Esophagus squamous epithelium (tissue), 5 donors: Measurements from ENCODE around the gene EIF2D. TPM values are rescaled to one million over a fixed set of nuclear protein-coding genes. Genes with fewer than 3 reads are reported as not detected.

ENCODE experiments used
- DNase-seq: peaks from one replicate; lab custom pipeline; 2025; lab: John Stamatoyannopoulos, UW
- H3K27ac ChIP-seq, 4 donors: fragments of 200-600 bp; sonication (generic); one replicate each; pipeline ENCODE4 v1.5.1; 2016 to 2019; ENCODE audit warnings: mild to moderate bottlenecking in 1 of 4
- H3K27me3 ChIP-seq, 4 donors: fragments of 200-600 bp; sonication (generic); 1 replicate in 3 of 4; 2 replicates in 1 of 4; pipeline versions ENCODE4 v1.5.1 to v1.6.0; 2017 to 2021; ENCODE audit warnings: antibody characterized with exemption in 1 of 4
- H3K36me3 ChIP-seq, 3 donors: fragments of 200-600 bp; sonication (generic); one replicate each; pipeline ENCODE4 v1.5.1; 2016 to 2019
- H3K4me1 ChIP-seq, 3 donors: fragments of 200-600 bp; sonication (generic); one replicate each; pipeline ENCODE4 v1.5.1; 2017 to 2019
- H3K4me3 ChIP-seq, 4 donors: fragments of 200-600 bp; sonication (generic); 1 replicate in 3 of 4; 2 replicates in 1 of 4; pipeline ENCODE4 v1.5.1; 2016 to 2019; ENCODE audit warnings: mild to moderate bottlenecking in 2 of 4, moderate library complexity in 1 of 4
- H3K9me3 ChIP-seq, 3 donors: fragments of 200-600 bp; sonication (generic); one replicate each; pipeline ENCODE4 v1.5.1; 2016 to 2019
- POLR2A ChIP-seq, 4 donors: fragments of 450-650 bp; IDR thresholded peaks; one replicate each; pipeline ENCODE4 v1.6.1; 2017; ENCODE audit warnings: antibody characterized with exemption in 4 of 4, mild to moderate bottlenecking in 4 of 4, moderate library complexity in 3 of 4
- WGBS, 2 donors: methylation state at CpG; one replicate each; pipeline ENCODE4 v1.1.5; 2018; 5-methylcytosine and 5-hydroxymethylcytosine counted together
- intact Hi-C: fragments of 100-400 bp; cut with DNase I; formaldehyde crosslinking; loops from one replicate; pipeline ENCODE4 v1.15.0; 2022
- total RNA-seq, 4 donors: library from RNA; depleted of rRNA; stranded (reverse); fragments of >200 nt; gene quantifications; one replicate each; pipeline ENCODE4 v1.1.0, GENCODE V29; 2016
- TF ChIP-seq, protein P1 (sequence below), 6 experiments: fragments of 450-650 bp in 4 of 6; fragments of 200-600 bp in 2 of 6; sonication (generic) in 2 of 6; IDR thresholded peaks; one replicate each; pipeline ENCODE4 v1.5.1; 2016 to 2019; ENCODE audit warnings: antibody characterized with exemption in 6 of 6, mild to moderate bottlenecking in 4 of 6, moderate library complexity in 4 of 6
- donor health status: DM: yes; HTN: yes; CAD: no.

The EIF2D gene
- total RNA-seq, 4 donors from 2014 or later, result 26.8 to 54.4 (median 42.2) TPM

- H3K27me3 ChIP-seq, result no peaks in the 10 kb centered on the region
- no peak overlapping the region for H3K27ac ChIP-seq
- no peak overlapping the region for H3K4me3 ChIP-seq
- WGBS, 2 donors, result 76 to 100% methylated on average over 3 of the region's 10 CpGs
- peaks cover 0 to 24% (median 0%) of the 10 kb centered on the region in 3 donors for H3K4me1 ChIP-seq
- DNase-seq, result no peak
- no peak for TF ChIP-seq POLR2A (IDR thresholded peaks at IDR 0.05)
- TF ChIP-seq, protein P1, sequence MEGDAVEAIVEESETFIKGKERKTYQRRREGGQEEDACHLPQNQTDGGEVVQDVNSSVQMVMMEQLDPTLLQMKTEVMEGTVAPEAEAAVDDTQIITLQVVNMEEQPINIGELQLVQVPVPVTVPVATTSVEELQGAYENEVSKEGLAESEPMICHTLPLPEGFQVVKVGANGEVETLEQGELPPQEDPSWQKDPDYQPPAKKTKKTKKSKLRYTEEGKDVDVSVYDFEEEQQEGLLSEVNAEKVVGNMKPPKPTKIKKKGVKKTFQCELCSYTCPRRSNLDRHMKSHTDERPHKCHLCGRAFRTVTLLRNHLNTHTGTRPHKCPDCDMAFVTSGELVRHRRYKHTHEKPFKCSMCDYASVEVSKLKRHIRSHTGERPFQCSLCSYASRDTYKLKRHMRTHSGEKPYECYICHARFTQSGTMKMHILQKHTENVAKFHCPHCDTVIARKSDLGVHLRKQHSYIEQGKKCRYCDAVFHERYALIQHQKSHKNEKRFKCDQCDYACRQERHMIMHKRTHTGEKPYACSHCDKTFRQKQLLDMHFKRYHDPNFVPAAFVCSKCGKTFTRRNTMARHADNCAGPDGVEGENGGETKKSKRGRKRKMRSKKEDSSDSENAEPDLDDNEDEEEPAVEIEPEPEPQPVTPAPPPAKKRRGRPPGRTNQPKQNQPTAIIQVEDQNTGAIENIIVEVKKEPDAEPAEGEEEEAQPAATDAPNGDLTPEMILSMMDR (IDR thresholded peaks at IDR 0.05), result no peak
- H3K36me3 ChIP-seq, result peaks cover 0 to 52% (median 3%) of the 10 kb centered on the region in 3 donors
- H3K9me3 ChIP-seq, result no peaks in the 10 kb centered on the region
- intact Hi-C loops, result no loop called here
Observed at GRCh38 chr1:206568256-206568655, 44.0 kb downstream of the EIF2D start.

DNA sequence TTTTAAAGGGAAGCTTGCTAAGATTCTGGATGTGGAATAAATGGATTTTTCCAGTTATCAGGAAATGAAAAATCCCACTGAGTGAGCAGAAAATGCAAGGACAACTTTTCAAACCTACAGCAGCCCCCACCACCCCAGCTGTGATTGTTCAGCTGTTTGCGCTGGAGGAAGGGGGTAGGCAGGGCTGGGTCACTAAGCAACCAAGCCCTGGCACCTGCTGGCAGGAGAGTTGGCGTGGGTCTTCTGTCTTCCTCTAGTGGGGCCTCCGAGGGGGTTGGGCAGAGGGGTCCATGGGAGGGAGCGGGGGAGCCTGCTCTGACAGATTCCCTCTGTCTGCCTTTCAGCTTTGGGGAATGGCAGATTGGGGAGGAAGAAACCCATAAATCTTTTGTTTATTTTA lies 45.3 kb downstream of the EIF2D start:
- 82 to 90% methylated on average over 2 to 4 of the region's 4 CpGs for WGBS, 2 donors
- no peaks in the 10 kb centered on the region for H3K27me3 ChIP-seq
- no peak for TF ChIP-seq POLR2A (IDR thresholded peaks at IDR 0.05)
- TF ChIP-seq, protein P1 (IDR thresholded peaks at IDR 0.05), result no peak
- H3K9me3 ChIP-seq, result no peaks in the 10 kb centered on the region
- H3K4me1 ChIP-seq, result peaks cover 0 to 24% (median 0%) of the 10 kb centered on the region in 3 donors
- intact Hi-C loops, result no loop called here
- DNase-seq, result no peak
- no peak overlapping the region for H3K27ac ChIP-seq
- peaks cover 0 to 52% (median 3%) of the 10 kb centered on the region in 3 donors for H3K36me3 ChIP-seq
- no peak overlapping the region for H3K4me3 ChIP-seq

DNA sequence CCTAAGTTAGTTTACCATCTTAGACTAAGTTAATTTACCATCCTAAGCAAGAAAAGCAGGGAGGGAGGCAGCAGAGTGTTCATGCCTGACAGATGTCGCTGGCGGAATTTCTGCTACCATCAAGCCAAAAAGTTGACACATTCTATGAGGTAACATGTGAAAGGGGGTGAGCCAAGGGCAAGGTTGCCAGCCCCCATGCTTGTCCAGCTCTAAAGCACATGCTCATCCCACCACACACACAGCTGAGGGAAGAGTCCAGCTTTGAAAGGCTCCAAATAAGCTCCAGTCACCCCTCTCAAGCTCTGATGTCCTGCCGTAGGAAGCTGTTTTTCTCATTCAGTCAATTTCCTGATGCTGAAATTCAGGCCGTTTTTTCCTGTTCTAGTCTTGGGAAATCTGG lies 46.3 kb downstream of the EIF2D start:
- Histone ChIP-seq H3K27me3 (no peaks in the 10 kb centered on the region), H3K4me3 (no peak overlapping the region), H3K36me3 (peaks cover 0 to 61% (median 3%) of the 10 kb centered on the region in 3 donors), H3K4me1 (peaks cover 0 to 24% (median 0%) of the 10 kb centered on the region in 3 donors), H3K9me3 (no peaks in the 10 kb centered on the region), H3K27ac (no peak overlapping the region)
- DNase-seq, result no peak
- no peak for TF ChIP-seq POLR2A (IDR thresholded peaks at IDR 0.05)
- TF ChIP-seq, protein P1 (IDR thresholded peaks at IDR 0.05), result no peak
- 67 to 84% methylated on average over 4 of the region's 4 CpGs for WGBS, 2 donors
- intact Hi-C loops, result no loop called here

GRCh38 chr1:206563367-206564207 lies 48.7 kb downstream of the EIF2D start:
- no peak overlapping the region for H3K4me3 ChIP-seq
- intact Hi-C loops, result no loop called here
- no peak for TF ChIP-seq POLR2A (IDR thresholded peaks at IDR 0.05)
- TF ChIP-seq, protein P1 (IDR thresholded peaks at IDR 0.05), result no peak
- peak overlapping the region in 1 of 4 donors; percentile 25 for H3K27ac ChIP-seq
- H3K27me3 ChIP-seq, result no peaks in the 10 kb centered on the region
- no peak for DNase-seq
- peaks cover 0 to 48% (median 12%) of the 10 kb centered on the region in 3 donors for H3K4me1 ChIP-seq
- no peaks in the 10 kb centered on the region for H3K9me3 ChIP-seq
- peaks cover 0 to 54% (median 8%) of the 10 kb centered on the region in 3 donors for H3K36me3 ChIP-seq
- WGBS, 2 donors, result 44 to 77% methylated on average over 1 of the region's 1 CpG
